Measurements from ENCODE around the gene SHB. TPM values are rescaled to one million over a fixed set of nuclear protein-coding genes. Genes with fewer than 3 reads are reported as not detected.
"Not testable (repeated sequence)": the region's sequence is repeated elsewhere in the genome, so short reads cannot be mapped to it uniquely, and the experiment has no call there.

The SHB gene
- total RNA-seq, 1 donor from 2014 or later: 24.1 TPM

- no peak for DNase-seq (ENCODE audit: low spot score)
Measured at GRCh38 chr9:38063363-38063707, 5.7 kb downstream of the SHB start.

DNA sequence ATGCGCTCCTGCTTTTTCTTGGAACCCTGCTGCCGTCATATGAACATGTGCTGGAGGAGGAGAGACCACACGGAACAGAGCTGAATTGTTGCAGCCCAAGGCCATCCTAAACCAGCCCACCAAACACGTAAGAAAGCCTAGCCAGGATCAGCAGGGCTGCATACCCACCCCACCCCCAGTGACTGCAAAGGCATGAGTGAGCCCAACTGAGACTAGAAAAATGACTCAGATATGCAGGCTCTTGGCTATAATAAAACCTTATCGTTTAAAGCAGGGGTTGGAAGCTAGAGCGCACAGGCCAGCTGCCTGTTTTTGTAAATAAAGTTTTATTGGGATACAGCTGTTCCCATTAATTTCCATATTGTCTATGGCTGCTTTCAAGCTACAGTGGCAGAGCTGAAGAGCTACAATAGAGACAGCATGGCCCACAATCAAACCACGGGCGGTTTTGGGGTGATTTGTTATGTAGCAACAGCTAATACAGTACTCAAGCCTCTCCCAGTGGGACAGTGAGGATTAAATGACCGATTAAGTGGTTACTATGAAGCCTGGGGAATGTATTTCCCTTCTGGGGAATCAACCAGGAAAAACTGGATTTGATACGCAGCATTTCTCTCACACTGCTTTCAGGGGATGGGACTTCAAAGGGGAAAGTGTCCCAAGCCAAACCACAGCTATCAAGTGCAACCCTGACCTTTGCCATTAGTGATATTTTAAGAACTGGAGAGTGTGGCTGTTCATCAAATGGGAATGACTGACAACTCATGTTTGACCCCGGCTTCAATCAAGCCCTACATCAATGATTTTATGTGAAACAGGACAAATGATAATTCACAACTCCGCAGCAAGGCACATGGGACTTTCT, 6.3 kb downstream of the SHB start:
- peak; percentile 46 for DNase-seq (ENCODE audit: low spot score)

GRCh38 chr9:38062106-38062497, 6.9 kb downstream of the SHB start:
- no peak for DNase-seq (ENCODE audit: low spot score)

GRCh38 chr9:38061326-38061977, 7.6 kb downstream of the SHB start:
- peak; percentile 27 for DNase-seq (ENCODE audit: low spot score)

GRCh38 chr9:38060681-38061080, 8.3 kb downstream of the SHB start:
- DNase-seq (ENCODE audit: low spot score): no peak

DNA sequence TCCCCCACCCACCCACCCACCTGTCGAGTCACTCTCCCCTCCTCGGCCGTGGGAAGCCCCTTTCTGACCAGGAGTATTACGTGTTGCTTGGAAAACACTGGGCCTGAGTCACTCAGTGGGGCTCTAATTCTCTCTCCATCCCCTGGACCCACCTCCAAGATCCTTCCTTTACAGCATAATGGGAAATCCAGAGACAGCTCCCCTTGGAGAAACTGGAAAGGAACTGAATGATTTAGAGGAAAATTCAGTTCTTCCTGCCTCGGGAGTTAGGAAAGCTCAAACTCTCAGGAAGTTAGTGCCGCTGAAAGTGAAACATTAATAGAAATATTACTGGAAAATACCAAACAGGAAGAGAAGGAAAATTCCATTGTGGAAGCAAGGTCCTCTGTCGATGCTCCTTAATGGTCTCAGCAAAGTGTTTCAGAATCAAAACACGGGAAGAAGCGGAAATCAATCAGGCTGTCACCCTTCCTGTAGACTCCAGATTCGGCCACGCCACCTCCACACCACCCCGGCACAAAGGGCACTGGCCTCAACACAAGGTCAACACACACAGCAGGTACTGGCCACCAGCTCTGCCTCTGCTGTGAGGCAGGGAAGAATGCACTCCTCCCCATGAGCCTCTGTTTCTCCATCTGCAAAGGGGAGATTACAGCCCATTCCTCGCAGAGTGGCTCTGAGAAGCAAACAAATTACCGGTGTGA, 9.6 kb downstream of the SHB start:
- DNase-seq (ENCODE audit: low spot score): no peak

GRCh38 chr9:38058452-38059232, 10.4 kb downstream of the SHB start:
- DNase-seq (ENCODE audit: low spot score): no peak

- peak; percentile 52 for DNase-seq (ENCODE audit: low spot score)
Measured at GRCh38 chr9:38057416-38058195, 11.4 kb downstream of the SHB start.

- no peak for DNase-seq (ENCODE audit: low spot score)
Measured at GRCh38 chr9:38054653-38055052, 14.4 kb downstream of the SHB start.

DNA sequence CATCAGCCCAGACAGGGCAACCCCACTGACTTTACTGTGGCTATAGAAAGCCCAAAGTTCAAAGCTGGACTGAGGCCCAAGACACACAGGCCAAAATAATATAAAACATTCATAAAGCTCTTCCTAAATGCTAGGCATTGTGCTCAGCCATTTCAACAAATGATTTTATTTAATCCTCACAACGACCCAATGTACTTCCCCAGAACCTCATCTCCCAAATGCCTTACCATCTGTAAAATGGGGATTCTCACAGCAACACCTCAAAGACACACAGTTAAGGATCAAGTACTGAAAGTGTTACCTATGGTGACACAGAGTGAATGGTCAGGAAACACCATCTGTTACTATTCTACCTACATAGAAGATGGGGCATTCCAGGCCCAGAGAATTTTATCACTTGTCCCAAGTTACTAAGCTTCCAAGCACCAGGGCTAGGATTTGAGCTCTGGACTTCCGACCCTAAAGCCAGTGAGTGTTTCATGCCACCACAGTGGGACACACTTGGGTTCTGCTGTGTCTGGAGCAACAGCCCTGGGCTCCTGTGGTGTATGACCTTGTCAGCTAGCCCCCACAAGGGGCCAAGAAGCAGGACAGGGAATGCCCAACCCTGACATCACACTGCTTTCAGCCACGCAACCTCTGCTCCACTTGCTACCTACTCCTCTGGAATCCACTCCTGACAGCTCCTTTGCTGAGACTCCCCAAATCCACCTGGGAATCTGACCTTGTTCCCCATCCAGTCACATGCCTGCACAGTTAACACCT, 15.1 kb downstream of the SHB start:
- no peak for DNase-seq (ENCODE audit: low spot score)

DNA sequence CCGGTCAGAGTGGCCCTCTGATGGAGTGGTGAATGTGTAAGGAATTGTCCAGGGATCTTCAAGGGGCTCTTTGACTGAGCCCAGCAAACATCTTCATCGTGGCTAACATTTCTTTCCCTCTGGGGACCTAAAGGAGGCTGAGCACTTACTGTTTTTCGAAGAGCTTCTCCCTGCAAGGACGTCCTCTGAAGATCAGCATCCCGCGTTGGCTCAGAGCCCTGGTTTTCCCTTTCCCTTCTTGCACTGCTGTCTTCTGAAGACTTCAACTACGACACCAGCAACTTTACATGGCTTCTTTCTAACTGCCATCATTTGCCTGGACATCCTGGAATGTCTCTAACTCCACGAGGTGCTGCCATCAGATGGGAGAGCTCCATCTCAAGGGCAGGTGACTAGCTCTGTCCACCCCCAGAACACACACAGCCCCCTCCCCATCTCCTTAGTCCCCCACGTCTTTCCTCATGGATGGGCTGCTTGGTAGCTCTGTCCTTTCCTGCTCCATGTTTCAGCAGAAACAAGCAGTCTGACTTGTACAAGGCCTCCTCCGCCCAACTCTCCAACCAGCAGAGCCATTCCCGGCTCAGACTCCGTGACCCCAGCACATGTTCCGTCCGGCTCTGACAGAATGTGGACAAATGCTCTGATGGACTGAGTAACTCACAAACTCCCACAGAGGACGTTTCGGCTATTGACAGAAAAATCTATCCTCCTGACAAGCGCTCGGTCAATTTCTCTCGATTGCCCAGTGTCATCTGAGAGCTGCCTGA, 17.1 kb downstream of the SHB start:
- no peak for DNase-seq (ENCODE audit: low spot score)

- DNase-seq (ENCODE audit: low spot score): no peak
Measured at GRCh38 chr9:38048316-38048969, 20.6 kb downstream of the SHB start.

GRCh38 chr9:38047301-38048251, 21.5 kb downstream of the SHB start:
- peak; percentile 71 for DNase-seq (ENCODE audit: low spot score)

DNA sequence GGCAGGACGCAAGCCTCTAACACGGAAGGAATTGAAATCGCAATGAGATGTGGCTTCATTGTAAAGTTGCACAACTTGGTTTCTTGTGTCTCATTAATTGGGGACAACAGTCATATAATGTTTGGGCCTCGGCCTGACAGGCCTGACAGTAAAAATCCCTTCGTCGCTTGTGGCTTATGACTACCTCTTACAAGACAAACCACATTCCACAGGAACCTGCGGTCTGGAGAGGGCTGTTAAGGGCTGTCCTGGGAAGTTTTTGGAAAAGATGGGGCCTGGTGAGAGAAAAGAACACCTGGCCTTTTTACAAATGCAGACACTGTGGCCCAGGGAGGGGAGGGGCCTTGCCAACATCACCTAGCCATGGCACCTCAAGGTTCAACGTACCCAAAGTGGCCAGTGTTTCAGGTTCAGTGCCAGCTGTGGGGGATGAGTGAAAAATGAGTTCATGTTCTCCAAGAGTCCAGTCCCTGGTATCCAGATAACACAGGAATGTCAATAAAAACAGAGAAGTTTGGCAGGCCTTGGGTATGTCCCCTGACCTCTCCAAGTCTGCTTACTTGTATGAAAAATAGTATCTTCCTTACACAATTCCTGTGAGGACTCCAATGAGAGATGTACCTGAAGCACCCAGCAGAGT, 22.2 kb downstream of the SHB start:
- DNase-seq (ENCODE audit: low spot score): no peak

DNA sequence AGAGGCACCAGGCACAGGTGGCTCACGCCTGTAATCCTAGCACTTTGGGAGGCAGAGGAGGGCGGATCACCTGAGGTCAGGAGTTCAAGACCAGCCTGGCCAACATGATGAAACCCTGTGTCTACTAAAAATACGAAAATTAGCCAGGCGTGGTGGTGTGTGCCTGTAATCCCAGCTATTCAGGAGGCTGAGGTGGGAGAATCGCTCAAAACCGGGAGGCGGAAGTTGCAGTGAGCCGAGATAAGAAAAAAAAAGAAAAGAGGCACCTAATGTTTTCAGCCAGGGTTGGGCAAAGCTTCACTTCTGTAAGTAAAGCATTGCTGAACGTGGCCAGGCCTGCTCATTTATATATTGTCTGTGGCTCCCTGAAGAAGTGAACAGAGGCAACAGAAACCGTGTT, 23.1 kb downstream of the SHB start:
- DNase-seq (ENCODE audit: low spot score): not testable (repeated sequence)

DNA sequence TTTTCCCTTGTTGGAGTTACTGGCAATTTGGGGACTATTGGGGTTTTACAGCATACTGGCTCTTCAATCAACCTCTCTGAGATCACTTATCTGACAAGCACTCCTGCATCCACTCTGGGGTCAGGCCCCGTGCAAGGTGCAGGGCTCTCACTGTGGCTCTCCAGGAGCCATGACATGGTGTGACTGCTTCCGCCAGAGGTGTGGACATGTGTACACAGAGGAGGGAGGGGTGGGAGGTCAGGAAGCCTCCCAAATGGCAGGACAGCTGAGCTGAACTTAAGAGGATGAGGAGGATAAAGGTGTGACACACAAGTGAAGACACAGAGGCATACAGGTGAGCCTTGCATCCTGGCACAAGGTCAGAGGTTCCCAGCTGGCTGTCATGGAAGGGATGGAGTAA, 24.3 kb downstream of the SHB start:
- DNase-seq (ENCODE audit: low spot score): no peak

DNA sequence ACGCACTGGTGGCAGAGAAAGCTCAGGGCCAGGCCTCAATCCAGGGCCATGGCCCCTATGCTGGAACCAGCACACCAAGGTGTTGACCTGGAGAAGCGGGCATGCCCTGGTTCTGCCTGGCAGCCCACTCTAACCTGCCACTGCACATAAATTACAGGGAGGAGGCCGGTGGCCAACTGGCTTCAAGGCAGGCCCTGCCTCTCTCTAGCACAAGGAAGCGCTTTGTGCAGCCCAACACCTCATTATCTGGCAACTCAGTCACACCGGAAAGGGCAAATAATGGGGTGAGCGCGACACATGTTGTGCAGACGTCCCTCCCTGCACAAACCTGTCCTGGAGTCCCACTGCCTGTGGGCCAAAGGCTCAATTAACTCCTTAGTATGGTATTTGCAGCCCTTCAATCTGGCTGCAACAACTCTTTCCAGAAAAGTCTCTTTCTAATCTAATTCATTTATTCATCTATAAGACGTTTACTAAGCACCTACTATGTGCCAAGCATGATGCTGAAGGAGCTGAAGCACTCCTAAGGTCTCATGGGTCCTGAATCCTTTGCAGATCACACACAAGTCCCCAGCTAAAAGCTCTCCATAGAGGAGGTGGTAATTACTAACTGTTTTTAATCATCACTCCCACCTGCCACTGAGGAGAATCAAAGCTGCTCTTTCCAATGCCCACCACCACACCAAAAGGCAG, 24.9 kb downstream of the SHB start:
- DNase-seq (ENCODE audit: low spot score): no peak
